ENCODE results near the gene CDK15.
"Not testable (repeated sequence)": the region's sequence is repeated elsewhere in the genome, so short reads cannot be mapped to it uniquely, and the experiment has no call there.

CDK15 gene

DNA sequence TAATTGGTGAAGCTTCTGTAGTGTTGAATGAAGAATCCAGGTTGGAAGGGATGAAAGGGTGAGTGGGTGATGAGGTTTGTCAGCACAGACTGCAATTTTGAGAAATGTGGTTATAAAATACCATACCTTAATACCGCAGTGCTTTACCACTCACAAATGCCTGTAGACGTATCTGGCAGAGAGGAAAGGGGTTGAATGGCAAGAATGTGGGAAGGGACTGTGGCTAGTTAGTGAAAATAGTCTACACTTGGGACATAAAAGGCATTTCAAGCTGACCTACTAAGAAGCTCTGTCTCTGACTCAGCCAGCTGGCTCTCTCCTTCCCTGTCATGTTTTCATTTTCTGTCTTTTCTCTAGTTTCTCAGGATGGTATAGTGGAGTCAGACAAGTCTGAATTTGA lies 25.1 kb downstream of the CDK15 start:
- no peak for DNase-seq

DNA sequence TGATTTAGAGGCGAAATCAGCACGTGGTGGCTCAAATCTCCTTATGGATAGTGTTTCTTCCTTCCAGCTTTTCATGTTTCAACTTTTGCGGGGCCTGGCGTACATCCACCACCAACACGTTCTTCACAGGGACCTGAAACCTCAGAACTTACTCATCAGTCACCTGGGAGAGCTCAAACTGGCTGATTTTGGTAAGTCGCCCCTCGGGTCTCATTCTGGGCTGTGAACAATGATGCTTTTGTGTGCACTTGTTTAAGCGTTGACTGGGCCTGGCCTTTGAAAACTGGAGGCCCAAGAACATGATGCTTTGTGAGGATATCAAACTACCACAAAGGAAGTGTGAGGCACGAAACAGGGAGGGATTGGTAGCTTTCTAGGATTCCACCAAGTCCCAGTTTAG lies 27.4 kb downstream of the CDK15 start:
- no peak for DNase-seq

GRCh38 chr2:201835066-201835465 lies 28.7 kb downstream of the CDK15 start:
- no peak for DNase-seq

- no peak for DNase-seq
Measured at GRCh38 chr2:201837391-201837790, 31.1 kb downstream of the CDK15 start.

DNA sequence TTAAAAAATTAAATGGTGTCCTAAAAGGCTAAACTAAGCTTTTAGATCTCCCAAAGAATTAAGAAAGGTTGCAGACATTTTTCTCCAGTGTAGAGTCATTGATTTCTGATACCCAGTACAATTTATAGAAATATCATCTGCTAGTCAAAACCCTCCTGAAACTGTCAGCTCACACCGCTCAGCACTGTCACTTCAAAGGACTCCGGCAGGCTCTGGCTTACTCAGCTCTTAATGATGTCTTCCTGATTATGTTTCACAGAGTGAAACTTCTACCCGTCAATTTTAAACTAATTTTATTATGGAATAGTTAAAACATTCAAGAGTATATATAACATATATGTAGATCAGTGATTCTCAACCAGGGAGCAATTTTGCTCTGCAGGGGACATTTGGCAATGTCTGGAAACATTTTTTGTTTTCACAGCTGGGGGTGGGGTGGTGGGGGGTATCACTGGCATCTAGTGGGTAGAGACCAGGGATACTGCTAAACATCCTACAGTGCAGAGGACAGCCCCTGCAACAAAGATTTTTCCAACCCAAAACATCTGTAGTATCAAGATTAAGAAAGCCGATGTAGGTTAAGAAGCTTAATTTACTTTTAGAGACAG lies 31.6 kb downstream of the CDK15 start:
- no peak for DNase-seq

DNA sequence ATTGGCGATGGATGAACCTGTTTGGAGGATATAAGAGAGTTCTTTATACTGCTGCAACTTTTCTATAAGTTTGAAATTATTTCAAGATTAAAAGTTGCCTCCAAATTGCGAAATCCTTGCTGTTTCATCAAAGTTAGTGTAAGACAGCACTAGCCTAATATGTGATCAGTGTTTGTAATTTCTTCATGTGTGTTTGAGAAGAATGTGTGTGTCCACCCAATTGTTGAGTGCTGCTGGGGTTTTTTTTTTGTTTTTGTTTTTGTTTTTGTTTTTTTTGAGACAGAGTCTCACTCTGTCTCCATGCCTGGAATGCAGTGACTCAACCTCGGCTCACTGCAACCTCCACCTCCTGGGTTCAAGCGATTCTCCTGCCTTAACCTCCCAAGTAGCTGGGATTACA lies 33.4 kb downstream of the CDK15 start:
- DNase-seq, result no peak

DNA sequence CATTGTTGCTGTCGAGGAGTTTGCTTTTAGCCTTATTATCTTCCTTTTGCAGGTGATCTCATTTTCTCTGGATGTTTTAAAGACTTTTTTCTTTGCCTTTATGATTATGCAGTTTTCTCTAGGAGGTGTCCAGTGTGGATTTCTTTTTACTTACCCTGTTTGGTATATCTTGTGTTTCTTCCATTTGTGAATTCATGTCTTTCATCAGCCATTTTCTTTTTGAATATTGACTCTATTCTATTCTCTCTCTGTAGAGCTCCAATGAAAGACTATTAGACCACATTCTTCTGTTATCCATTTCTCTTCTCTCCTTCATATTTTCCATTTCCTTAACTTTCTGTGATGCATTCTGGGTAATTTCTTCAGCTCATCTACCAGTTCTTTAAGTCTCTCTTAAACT lies 34.4 kb downstream of the CDK15 start:
- DNase-seq, result no peak

GRCh38 chr2:201842131-201842860 lies 36.0 kb downstream of the CDK15 start:
- DNase-seq, result no peak

DNA sequence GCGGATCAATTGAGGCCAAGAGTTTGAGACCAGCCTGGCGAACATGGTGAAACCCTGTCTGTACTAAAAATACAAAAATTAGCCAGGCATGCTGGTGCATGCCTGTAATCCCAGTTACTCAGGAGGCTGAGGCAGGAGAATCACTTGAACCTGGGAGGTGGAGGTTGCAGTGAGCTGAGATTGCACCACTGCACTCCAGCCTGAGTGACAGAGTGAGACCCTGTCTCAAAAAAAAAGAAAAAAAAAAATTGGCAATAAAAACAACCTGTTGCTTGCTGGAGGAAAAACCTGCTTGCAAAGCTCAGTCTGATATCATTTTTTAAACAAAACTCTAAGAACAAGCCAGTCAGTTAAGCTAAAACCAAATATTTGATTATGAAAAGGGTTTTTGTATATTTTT lies 38.6 kb downstream of the CDK15 start:
- not testable (repeated sequence) for DNase-seq

DNA sequence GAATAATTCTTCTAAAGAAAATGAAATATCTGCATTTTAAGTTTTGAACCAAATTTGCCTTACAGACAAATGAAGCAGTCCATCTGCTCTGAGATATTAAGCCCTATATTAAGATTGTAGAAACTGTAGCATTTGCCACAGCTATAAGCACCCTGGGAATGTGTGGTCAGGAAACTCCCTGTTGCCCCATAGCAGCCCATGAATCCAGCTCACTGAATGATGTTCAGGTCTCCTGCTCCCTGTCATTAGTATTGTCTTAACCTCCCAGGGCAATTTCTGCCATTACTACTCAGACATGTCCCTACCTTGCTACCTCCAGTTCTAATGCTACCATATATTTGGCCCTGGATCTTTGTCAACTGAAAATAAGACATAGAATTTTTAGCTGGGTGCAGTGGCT lies 41.1 kb downstream of the CDK15 start:
- no peak for DNase-seq

DNA sequence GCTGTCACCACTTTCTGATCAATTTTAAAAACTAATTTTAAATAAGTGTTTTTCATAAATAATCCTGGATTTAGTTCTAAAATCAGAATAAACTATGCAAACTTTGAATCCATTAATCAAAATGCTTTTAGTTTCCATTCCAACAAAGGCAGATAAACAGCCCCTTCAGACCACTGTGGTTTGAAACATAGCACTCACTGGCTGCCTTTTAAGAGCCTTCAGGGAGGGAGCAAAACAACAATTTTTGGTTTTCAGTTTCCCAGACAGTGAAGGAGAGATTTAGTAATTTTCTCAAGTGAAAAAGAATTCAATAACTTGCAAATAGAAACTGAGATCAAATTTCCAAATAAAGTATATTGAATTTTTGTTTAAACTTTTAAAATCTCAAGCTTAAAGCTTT lies 46.1 kb downstream of the CDK15 start:
- DNase-seq, result no peak

- no peak for DNase-seq
Measured at GRCh38 chr2:201852878-201853415, 46.6 kb downstream of the CDK15 start.

DNA sequence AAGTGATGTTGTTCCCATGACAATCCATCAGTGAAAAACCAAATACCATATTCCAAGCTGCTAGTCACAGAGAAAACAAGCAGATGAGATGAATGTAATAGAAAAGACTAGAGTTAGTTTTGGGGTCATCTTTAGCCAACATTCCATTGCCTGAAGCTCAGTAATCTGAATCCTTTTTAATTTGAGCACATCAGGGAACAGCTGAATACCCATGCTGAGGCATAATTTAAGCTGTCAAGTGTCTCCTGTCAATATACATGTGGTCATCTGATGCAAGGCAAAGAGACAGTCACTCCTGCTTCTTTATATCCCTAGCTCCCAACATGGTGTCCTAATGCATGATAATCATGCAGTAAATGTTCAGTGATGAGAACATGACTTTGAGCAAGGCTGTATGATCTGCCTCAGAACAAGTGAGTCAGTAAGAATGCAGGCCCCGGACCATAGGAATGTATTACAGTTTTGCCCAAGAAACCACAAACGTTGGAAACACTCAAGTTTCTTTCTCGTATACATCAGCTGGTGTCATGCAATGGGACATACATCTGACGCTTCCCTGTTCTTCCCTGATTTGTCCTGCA lies 48.0 kb downstream of the CDK15 start:
- no peak for DNase-seq

GRCh38 chr2:201854841-201855240 lies 48.5 kb downstream of the CDK15 start:
- no peak for DNase-seq

DNA sequence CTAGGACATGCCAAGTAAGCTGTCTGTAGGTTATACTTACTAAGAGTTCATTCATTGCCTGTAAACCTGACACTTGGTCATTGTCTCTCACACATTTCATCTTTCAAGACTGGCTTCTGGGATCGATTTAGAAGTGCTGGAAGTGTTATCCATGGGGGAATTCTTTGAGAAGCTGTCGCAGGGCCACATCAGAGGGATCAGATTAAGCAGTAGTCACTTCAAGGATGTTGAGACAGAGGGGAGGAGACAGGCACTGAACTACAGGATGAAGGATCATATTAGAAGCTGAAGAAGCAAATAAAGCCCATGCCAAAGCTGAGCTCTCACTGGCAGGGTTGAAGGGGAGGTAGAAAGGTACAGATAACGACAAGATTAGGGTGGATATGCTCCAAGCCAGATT lies 49.0 kb downstream of the CDK15 start:
- DNase-seq, result no peak

DNA sequence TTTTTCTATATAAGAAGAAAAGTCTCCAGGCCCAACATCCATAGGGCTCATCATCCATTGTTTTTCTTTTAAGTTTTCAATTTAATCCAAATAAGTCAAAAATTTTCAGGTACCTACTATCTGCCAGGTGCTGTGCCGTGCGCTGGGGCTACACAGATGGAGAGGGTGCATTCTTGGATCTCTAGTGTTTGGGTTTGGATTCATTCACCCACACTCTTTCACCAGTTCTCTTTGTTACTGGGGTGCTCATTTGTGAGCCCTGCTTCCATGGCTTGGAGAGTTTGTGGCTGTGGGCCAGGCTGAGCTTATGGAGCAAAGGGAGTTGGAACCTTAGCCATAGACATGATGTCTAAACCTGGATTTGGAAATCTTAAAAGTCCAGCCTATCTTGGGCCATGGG lies 51.0 kb downstream of the CDK15 start:
- DNase-seq, result no peak

- DNase-seq, result no peak
Measured at GRCh38 chr2:201858281-201859184, 52.2 kb downstream of the CDK15 start.

DNA sequence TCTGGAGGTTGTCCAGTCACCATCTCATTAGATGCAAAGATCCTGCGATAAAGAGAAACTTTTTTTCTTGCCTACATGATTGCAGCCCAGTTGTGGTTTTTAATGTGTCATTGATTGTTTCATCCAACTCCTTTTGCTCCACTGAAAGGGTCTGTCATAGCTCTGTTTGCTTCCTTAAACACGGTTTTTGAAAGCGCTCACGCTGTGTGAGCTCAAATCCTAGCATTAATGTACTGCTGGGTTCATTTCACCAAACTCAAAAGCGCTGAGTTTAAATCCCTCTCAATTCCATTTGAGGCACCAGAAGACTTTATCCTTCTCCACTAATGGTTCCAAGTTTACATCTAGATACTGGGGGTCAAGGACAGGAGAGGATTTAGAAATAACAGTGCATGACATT lies 53.6 kb downstream of the CDK15 start:
- no peak for DNase-seq

DNA sequence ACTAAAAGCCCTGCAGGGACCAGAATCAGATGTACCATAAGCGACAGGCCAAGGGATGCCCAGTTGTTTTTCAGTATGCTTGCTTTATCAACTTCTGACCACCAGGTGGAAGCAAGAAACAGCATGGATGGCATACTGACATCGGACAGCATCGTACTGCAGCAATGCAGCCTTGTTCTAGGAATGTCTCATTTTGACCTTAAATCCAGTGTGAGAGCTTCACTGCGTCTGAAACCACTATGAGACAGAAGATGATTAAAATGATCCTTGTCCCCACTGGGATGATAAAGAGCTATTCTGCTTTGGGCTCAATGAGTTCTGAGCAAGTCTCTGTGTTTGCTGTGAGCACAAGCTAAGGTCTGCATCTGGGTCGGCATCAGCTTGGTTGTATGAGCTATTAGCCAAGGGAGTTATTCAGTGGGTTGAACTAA lies 54.3 kb downstream of the CDK15 start:
- DNase-seq, result no peak

DNA sequence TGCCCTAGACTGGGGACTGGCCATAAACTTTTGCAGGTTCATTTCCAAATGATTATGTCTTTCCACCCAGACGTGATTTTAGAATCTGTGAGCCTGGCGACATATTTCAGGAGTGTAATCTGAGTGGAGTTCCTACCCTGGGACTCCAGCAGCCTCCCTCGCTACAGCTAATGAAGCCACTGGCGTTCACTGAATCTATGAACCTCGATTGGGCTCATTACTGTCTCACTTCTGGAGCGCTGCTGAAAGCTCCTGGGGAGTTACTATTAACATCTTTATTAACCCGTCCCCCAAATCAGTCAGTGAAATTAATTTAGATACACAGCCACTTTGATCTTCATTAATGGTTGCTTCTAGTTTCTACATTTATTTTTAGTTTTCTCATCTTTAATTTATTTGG lies 56.5 kb downstream of the CDK15 start:
- DNase-seq, result no peak

DNA sequence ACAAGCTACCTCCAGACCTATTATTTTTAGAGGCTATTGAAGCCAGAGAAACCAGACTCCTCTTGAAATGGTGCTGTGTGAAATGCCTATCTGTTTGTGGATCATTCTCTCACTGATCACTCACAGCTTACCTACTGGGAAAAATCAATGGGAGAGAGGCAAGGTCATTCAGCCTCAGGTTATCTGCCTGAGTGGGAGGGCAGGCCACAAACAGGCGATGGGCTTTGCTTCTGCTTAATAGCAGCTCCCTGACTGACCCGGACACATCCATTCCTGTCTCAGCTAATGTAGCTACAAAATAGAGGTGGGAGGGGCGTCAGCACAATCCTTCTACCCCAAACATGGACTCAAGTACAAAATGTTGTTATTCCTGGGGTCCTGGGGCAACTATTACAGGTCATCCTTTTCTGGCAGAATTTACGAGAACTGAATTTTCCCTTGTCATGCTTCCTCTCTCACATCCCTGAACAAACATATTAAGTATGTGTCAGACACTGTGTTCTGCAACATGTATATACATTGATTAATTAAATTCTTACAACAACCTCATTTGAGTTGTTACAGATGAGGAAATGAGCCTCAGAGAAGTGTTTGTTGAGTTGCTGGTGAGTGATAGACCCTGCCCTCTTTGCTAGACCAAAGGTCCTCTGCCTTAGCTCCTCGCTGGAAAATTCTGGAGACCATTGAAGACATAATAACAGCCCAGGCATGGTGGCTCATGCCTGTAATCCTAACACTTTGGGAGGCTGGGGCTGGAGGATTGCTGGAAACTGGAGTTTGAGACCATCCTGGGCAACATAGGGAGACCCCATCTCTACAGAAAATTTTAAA lies 60.5 kb downstream of the CDK15 start:
- DNase-seq, result no peak

GRCh38 chr2:201871471-201871870 lies 65.1 kb downstream of the CDK15 start:
- DNase-seq, result no peak

Data from effector CD4-positive, alpha-beta T cell (primary cell).